ENCODE data around the gene APLF. TPM values are rescaled to one million over a fixed set of nuclear protein-coding genes. Genes with fewer than 3 reads are reported as not detected.

APLF gene
- total and polyA plus RNA-seq, 10 of the 15 experiments (the other 5 are each of a cell fraction or from before 2014, with no cell fraction given), result 0.66 to 2.8 (median 1.8) TPM

DNA sequence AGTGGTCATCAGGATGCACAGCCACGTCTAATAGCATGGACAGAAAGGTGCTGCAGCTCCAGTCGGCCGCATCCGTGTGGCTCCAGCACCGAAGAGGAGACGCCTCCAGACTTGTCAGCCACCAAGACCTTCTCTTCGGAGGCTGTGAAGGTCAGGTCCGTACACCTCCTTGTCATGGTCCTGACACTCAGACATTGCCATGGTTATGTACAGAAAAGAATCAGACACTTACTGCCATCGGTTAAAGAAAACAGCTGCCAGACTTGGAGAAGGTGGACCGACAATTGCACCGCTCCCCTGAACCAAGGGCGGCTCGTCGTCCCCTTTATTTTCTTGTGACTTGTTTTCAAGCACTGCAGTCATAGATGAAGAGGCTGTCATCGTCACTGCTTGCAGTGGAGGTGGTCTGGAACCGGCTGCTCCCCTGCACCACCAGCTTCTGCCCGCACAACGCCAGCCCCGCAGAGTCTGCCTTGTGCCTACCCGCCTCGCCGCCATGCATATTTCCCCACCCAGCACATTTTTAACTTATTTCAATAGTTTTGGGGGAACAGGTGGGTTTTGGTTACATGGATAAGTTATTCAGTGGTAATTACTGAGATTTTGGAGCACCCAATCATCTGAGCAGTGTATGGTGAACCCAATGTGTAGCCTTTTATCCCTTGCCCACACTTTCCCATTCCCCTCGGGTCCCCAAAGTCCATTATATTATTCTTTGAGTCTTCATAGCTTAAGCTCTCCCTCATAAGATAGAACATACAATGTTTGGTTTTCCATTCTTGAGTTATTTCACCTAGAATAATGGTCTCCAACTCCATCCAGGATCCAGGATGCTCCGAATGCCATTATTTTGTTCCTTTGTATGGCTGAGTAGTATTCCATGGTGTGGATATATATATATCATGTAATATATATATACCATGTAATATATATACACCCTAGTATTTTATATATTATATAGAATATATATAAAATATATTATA lies 18.4 kb upstream of the APLF start (continued):
- TF ChIP-seq IRF4 (IDR thresholded peaks at IDR 0.05; ENCODE audit: low read depth, low read length) (no peak), RAD51 (IDR thresholded peaks at IDR 0.05) (no peak), ZNF207 (IDR thresholded peaks at IDR 0.05; ENCODE audit: borderline replicate concordance) (no peak), NFYB (IDR thresholded peaks at IDR 0.05; ENCODE audit: insufficient read depth, low read depth, low read length) (no peak)
- TF ChIP-seq, protein P1, sequence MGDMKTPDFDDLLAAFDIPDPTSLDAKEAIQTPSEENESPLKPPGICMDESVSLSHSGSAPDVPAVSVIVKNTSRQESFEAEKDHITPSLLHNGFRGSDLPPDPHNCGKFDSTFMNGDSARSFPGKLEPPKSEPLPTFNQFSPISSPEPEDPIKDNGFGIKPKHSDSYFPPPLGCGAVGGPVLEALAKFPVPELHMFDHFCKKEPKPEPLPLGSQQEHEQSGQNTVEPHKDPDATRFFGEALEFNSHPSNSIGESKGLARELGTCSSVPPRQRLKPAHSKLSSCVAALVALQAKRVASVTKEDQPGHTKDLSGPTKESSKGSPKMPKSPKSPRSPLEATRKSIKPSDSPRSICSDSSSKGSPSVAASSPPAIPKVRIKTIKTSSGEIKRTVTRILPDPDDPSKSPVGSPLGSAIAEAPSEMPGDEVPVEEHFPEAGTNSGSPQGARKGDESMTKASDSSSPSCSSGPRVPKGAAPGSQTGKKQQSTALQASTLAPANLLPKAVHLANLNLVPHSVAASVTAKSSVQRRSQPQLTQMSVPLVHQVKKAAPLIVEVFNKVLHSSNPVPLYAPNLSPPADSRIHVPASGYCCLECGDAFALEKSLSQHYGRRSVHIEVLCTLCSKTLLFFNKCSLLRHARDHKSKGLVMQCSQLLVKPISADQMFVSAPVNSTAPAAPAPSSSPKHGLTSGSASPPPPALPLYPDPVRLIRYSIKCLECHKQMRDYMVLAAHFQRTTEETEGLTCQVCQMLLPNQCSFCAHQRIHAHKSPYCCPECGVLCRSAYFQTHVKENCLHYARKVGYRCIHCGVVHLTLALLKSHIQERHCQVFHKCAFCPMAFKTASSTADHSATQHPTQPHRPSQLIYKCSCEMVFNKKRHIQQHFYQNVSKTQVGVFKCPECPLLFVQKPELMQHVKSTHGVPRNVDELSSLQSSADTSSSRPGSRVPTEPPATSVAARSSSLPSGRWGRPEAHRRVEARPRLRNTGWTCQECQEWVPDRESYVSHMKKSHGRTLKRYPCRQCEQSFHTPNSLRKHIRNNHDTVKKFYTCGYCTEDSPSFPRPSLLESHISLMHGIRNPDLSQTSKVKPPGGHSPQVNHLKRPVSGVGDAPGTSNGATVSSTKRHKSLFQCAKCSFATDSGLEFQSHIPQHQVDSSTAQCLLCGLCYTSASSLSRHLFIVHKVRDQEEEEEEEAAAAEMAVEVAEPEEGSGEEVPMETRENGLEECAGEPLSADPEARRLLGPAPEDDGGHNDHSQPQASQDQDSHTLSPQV (IDR thresholded peaks at IDR 0.05), result no peak

Data from GM12878 (cell line).